Activated CD4-positive, alpha-beta T cell treated with anti-CD3 and anti-CD28 coated beads for 1 hour (primary cell): ENCODE measurements around the gene CACNG6.

Experiments
- DNase-seq: peaks from one replicate; pipeline ENCODE4 v3.0.0-alpha.2; 2020

The CACNG6 gene

DNA sequence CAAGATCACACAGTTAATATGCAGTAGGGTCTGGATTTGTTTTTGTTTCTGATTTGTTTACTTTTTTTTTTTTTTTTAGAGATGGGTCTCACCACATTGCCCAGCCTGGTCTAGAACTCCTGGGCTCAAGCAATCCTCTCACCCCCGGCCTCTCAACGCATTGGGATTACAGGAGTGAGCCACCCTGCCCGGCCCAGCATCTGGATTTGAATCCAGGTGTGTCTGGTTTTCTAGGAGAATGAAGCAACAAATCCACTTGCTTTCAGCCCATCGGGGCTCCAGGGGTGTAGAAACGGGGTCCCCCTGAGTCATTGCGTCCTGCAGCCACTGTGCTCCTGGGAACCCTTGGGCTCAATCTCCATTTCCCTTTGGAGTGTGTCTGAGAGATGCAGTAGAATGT lies 22.1 kb upstream of the CACNG6 start:
- no peak for DNase-seq

DNA sequence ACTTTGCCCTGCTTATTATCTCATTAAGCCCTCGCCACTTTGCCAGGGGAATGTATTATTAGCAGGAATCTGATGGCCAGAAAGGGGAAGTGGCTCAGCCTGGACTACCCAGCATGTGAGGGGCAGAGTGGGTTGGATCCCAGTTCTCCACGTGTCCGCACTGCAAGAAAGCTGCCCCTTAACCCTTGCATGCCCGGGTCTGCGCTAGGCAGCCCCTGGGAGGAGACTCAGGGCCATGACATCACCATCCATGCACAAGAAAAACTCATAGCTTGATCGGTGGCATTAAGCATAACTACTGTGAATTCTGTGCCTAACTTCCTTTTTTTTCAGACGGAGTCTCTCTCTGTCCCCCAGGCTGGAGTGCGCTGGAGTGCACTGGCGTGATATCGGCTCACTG lies 19.8 kb upstream of the CACNG6 start:
- DNase-seq = no peak

DNA sequence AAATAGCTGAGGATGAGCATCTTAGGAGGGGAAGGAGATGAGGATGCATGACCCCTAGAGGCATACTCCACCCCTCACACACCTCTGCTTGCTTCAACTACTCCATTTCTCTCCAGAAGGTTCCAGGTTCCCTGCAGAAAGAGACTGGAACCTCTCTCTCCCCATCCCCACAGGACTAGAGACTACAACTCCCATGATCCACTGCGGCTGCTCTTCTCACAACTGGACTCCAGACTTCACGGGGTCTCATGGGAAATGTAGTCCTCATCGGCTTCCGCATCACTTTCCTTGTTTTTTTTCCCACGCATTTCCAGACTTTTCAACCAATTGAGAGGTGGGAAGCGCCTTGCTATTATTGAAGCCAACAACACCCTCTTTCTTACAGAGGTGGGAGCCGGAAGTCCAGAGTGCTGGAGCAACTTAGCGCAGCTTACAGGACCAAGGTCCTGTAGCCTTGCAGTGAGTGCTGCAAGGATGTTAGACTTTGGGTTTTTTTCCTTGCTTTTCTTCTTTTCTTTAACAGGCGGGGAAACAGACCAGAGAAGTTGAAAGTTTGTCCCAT lies 13.9 kb upstream of the CACNG6 start:
- DNase-seq = peak; percentile 41

DNA sequence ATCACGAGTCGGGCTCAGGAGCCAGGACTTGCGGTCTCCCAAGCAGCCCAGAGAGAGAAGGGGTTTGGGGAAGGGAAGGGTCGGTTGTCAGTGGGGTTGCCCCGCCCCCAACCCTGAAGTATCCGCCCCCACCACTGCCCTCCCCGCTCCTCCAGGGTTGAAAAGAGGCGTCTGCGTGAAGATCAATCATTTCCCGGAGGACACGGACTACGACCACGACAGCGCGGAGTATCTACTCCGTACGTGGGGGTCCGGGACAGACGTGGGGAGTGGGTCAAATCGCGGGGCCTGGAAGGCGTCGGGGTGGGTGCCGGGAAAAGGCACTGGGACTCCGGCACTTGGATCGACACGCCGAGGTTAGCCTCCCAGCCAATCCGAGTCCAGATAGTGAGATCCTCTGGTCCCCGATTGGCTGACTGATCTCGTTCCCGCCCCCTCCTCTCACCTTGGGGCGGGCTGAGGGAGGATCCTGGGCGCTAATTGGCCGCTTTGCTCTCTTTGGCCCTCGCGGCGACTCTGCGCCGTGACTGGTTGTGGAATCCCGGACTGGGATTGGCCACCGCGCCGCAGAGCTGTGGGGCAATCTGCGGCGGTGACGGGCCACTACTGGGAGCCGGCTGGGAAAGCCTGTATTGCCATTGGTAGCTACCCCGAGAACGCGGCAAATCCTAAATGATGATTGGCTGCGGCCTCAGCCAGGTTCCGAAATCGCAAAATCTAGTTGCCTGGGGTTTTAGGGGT lies 13.3 kb upstream of the CACNG6 start:
- peak; percentile 12 for DNase-seq

DNA sequence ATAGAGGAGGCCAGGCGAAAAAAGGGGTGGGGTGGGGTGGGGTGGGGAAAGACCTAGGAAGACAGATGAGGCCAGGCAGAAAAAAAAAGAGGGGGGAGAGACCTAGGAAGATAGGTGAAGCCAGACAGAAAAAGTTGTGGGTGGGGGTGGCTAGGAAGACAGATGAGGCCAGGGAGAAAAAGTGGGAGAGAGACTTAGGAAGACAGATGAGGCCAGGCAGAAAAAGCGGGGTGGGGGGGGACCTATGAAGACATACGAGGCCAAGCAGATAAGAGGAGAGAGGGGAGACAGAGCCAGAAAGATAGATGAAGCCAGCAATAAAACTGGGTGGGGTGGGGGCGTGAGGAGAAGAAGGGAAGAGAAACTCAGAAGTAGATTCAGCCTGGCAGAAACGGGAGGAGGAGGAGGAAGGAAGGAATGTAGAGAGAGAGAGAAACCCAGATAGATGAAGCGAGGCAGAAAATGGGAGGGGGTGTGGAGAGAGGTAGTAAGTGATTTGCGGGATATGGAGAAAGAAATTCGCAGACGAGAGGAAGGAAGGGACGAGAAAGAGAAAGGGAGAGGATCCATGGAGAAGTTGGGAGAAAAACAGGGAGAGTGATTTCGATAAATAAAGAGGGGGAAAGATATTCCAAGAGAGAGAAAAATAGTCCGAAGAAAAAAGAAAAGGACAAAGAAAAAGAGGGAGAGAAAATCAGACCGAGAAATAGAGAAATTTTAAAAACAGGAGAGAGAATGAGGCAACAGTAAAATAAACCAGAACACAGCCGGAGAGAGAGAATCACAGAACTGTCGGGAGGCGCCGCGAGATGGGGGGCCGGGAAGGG lies 12.2 kb upstream of the CACNG6 start:
- DNase-seq = no peak

DNA sequence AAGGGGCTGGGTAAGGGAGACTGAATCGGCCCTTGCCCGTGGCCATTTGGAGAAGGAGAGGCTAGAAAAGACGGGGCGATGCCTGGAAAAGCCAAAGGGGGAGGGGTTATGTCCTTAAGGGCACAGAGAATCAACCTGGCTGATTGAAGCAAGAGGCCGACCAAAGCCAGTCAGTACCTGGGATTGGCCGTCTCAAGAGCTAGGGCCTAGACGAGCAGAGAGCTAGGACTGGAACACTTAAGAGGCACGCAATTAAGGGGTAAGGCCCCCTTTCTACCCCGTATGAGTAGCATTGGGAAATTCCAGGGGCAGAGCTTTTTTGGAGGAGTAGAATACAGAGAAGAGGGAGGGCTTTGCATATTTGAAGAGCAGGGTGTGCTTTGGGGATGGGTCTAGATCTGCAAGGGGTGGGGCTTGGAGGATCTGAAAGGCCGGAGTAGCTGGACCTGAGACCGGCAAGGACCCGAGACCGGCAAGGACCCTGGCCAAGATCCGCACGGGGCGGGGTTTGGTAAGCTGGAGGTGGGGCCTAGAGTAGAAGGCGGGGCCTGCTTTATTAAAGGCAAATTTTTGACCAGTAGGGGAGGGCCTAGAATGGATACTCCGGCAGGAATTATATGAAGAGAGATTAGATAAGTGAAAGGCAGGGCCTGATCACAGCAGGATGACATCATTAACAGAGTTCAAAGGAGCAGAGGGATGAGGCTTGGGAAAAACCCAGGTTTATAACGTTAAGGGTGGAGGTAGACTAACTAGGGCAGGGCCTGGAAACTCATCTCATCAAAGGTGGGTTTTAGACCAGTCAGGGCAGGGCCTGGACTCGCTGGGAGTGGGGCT lies 10.7 kb upstream of the CACNG6 start:
- no peak for DNase-seq

DNA sequence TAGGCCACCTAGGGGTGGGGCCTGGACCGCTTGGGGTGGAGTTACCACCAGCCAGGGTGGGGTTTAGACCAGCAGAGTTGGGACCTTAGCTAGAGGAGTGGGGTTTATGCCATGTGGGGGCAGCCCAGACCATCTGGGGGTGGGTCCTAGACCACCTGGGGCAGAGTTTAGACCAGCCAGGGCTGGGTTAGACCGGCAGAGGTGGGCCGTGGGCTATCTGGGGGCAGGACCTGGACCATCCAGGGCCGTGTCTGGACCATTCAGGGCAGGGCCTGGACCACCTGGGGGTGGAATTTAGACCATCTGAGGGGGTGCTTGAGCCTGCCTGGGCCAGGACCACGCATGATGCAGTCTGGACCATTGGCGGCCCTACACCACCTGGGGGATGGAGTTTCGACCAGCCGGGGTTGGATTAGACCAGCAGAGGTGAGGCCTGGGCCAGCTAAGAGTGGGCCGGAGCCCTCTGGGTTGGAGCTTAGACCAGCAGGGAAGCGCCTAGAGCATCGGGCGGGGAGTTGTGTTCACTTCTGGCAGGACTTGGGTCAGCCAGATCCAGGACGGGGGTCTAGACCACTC lies 10.0 kb upstream of the CACNG6 start:
- no peak for DNase-seq

DNA sequence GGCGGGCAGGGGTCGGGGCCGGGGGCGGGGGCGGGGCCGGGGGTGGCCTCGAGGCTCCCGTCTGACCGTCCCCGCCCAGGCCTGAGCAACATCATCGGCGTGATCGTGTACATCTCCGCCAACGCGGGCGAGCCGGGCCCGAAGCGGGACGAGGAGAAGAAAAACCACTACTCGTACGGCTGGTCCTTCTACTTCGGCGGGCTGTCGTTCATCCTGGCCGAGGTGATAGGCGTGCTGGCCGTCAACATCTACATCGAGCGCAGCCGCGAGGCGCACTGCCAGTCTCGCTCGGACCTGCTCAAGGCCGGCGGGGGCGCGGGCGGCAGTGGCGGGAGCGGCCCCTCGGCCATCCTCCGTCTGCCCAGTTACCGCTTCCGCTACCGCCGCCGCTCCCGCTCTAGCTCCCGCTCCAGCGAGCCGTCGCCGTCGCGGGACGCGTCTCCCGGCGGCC lies 9.4 kb upstream of the CACNG6 start:
- DNase-seq = no peak

DNA sequence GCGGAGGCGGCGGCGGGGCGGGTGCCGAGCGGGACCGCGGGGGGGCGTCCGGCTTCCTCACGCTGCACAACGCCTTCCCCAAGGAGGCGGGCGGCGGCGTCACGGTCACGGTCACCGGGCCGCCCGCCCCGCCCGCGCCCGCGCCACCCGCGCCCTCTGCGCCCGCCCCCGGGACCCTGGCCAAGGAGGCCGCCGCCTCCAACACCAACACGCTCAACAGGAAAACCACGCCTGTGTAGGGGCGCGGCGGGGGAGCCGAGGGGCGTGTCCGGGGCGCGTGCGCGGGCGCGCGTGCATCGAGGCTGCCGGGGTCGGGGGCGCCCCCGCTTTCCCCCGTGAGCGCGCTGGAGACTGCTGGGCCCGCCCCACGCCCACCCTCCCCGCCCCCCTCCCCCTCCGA lies 8.8 kb upstream of the CACNG6 start:
- no peak for DNase-seq

DNA sequence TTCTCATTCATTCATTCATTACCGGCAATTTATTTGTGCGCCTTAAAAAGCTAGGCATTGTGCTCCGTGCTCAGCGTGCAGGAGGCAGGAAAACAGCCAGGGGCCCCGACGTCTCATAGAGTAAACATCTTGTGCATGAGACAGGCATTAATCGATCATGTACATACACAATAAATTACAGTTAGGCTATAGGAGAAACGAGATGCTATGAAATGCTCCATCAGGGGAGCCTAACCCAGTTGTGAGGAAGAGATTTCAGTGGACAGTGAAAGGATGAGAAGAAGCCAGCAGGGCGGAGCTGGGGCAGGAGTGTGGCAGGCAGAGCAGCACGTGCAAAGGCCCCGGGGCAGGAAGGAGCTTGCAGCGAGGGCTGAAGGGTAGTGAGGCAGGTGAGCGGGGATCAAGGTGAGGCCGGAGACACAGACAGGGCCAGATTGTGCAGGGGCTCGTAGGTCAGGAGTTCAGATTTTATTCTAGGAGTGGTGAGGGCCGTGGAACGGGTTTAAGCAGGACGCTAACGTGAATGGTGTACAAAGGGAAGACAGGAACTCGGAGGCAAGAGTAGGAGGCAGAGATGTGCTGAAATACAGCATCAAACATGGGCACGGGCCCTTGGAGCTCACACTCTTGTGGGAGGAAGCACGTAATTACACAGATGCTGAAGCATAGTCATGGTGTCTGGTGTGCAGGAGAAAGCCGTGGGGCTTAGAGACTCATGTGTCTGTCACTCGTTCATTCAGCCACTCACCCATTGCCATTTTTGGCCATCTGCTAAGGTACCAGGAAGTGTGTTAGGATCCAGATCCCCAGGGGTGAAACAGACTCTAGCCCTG lies 7.8 kb upstream of the CACNG6 start:
- no peak for DNase-seq

DNA sequence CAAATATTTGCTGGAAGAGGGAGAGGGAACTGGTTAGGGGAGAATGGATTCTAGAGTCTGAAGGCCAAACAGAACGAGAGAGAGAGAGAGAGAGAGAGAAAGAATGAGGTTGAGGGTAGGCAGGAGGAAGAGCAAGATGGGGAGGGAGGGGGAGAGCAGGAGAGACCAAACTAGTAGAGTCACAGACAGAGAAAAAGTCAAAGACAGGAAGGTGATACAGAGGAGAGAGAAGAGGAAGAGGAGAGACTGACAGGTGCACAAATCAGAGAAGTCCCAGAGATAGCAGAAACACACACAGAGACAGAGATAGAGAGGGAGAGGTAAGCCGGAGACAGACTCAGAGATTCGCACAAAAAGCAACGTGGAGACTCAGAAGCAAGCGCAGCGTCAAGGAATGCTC lies 5.6 kb upstream of the CACNG6 start:
- no peak for DNase-seq

DNA sequence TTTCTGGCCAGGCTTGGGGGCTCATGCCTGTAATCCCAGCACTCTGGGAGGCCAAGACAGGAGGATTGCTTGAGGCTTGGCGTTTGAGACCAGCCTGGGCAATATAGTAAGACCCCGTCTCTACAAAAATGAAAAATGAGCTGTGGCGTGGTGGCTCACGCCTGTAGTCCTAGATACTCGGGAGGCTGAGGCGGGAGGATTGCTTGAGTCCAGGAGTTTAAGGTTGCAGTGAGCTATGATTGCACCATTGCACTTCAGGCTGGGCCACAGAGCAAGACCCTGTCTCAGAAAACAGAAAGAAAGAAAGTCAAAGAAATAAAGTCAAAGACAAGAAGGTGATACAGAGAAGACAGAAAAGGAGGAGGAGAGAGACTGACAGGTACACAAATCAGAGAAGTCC lies 2.5 kb upstream of the CACNG6 start:
- no peak for DNase-seq

DNA sequence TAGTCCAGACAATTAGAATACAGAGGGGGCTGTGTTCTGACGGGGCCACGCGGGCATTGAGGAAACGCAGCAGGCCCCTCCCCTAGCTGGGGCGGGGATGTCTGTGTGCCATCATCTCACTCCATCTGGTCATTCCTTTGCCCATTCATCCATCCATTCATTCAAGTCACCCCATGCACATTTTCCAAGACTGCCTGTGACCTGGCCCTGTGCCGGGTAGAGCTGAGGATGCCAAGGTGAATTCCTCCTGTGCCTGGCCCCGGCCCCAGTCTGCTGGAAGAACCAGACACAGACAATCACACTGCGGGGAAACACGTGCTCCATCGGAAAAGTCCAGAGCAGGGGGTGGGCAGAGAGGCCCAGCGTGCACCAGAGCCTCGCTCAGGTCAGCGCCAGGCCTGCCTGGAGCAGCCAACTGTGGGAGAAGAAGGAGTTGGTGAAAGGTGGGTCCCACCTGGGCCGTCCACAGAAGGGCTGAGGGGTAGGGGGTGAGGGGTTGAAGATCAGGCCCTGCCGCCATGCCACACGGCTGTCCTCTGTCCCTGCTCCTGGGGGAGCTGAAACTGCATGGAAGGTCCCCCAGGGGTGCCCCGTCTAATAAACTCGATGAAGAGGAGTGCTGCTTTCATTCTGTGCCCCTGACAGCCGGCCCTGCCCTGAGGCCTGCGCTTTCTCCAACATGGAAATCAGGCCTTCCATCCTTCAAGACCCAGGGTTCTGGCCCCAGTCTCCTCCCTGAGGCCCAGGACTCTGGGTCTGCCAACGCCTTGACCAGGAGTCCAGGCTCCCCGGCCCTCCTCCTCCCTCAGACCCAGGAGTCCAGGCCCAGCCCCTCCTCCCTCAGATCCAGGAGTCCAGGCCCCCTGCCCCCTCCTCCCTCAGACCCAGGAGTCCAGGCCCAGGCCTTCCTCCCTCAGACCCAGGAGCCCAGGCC lies 1.6 kb upstream of the CACNG6 start:
- DNase-seq = no peak

DNA sequence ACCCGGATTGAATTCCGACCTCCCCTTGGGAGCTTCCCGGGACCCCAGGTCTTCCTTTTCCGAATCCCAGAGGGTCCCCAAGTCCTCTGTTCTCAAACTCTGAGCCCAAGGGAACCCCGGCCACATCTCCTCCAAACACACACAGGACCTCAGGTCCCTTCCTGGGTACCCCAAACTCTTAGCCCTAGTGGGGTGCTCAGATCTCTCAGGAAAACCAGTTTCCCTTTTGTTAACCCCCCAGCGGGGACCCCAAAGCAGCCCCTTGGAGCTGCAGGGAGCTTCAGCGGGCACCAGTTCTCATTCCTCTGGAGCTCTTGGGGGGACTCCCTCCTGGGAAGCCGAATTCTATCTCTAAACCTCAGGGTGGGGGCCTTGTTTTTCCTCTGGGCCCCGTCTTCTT lies 774 bp downstream of the CACNG6 start:
- DNase-seq = no peak

DNA sequence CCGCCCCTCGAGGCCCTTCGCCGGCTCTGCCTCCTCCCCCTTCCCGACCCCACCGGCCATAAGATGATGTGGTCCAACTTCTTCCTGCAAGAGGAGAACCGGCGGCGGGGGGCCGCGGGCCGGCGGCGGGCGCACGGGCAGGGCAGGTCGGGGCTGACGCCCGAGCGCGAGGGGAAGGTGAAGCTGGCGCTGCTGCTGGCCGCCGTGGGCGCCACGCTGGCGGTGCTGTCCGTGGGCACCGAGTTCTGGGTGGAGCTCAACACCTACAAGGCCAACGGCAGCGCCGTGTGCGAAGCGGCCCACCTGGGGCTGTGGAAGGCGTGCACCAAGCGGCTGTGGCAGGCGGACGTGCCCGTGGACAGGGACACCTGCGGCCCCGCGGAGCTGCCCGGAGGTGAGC lies 1.4 kb downstream of the CACNG6 start:
- DNase-seq = no peak

DNA sequence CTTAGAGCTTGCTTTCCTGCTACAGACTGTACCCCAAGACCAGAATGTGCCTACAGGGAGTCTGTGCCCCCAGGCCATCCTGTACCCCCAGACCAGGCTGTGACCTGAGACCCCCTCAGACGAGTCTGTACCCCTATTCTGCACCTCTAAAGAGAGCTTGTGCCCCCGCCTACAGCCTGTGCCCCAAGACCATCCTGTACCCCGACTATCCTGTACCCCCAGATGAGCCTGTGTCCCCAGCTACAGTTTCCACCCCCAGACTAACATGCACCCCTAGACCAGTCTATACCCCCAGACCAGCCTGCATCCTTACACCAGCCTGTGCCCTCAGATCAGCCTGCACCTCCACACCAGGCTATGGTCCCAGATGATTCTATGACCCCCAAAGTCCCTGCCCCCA lies 2.0 kb downstream of the CACNG6 start:
- DNase-seq = no peak

DNA sequence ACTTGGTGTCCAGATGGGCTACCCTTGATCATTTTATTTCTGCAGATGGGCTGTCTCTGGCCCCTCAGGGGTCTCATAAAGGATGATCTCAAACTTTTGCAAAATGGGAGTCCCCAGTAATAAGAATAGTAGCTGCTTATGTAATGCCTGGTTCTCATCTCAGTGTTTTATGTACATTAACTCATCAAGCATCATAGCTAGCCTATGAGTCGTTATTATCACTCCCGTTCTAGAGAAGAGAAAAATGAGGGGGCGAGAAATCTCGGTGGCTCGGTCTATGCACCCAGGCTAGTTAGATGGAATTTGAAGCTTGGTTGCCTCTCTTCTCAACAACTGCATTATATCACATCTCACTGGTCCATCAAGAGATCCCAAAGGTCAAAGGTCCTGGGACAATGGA lies 3.4 kb downstream of the CACNG6 start:
- DNase-seq = no peak

DNA sequence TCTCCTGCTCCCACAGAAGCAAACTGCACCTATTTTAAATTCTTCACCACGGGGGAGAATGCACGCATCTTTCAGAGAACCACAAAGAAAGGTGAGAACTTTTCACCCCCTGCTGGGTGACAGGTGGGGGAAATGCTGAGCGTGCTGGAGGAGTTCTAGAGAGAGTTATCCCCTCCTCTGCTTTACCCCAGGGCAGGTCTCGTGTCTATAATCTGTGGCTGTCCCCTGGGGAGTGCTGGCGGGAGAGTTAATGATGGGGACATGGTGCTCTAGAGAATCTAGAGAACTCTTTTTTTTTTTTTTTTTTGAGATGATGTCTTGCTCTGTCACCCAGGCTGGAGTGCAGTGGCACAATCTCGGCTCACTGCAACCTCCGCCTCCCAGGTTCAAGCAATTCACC lies 6.8 kb downstream of the CACNG6 start:
- no peak for DNase-seq

DNA sequence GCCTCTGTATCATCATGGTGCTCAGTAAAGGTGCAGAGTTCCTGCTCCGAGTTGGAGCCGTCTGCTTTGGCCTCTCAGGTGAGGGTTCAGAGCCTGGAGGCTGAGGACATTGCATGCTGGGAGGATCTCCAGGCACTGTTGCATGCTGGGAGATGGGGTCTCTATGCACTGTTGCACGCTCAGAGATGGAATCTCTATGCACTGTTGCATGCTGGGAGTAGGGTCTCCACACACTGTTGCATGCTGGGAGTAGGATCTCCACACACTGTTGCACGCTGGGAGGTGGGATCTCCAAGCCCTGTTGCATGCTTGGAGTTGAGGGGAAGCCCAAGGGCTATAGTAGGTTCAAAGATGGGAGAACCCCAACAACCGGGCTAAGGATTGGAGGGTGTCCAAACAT lies 8.3 kb downstream of the CACNG6 start:
- DNase-seq = no peak

DNA sequence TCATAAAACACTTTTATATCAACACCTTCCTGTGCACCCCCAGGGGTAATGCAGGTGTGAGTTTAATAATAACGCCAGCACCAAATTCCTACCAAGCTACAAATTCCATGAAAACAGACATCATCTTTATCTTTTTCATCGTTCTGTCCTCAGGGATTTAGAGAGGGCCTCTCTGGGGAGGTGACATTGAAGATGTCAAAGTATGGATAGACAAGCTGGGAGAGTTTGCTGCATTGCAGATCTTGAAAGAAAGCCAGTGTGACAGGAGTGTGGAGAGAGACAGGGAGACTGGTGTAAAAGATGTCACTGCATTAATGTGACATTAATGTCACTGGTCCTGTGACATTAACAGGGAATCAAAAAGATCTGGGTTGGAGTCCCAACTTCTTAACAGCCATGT lies 10.1 kb downstream of the CACNG6 start:
- no peak for DNase-seq
